ENCODE data around the gene FHIP2A.

DNA sequence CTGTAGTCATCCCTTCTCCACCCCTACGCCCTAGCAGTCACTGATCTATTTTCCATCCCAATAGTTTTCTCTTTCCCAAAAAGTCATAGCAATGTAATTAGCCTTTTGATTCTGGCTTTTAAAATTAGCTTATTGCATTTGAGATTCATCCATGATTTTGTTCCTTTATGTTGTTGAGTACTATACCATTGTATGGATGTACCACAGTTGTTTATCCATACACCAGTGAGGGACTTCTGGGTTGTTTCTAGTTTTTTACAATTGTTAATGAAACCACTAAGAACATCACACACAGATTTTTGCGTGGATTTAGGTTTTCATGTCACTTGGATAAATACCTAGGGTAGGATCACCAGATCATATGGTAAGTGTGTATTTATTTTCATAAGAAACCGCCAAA is 16.1 kb downstream of the FHIP2A start:
- TF ChIP-seq SIN3A (IDR thresholded peaks at IDR 0.05; ENCODE audit: borderline replicate concordance, insufficient read depth, low read depth, low read length), result no peak
- TF ChIP-seq, protein P1, sequence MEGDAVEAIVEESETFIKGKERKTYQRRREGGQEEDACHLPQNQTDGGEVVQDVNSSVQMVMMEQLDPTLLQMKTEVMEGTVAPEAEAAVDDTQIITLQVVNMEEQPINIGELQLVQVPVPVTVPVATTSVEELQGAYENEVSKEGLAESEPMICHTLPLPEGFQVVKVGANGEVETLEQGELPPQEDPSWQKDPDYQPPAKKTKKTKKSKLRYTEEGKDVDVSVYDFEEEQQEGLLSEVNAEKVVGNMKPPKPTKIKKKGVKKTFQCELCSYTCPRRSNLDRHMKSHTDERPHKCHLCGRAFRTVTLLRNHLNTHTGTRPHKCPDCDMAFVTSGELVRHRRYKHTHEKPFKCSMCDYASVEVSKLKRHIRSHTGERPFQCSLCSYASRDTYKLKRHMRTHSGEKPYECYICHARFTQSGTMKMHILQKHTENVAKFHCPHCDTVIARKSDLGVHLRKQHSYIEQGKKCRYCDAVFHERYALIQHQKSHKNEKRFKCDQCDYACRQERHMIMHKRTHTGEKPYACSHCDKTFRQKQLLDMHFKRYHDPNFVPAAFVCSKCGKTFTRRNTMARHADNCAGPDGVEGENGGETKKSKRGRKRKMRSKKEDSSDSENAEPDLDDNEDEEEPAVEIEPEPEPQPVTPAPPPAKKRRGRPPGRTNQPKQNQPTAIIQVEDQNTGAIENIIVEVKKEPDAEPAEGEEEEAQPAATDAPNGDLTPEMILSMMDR (IDR thresholded peaks at IDR 0.05), result no peak
